WTC11 (cell line): ENCODE data around the gene FCSK. TPM values are rescaled to one million over a fixed set of nuclear protein-coding genes. Genes with fewer than 3 reads are reported as not detected.
A peak's percentile ranks its signal among the peaks of the same experiment; 100 is the strongest.

Source experiments
- ATAC-seq: fragments of 200-7000 bp; cut with Tn5 transposase; 2 replicates; pipeline ENCODE4 v1.10.0; 2021; ENCODE audit warnings: mild to moderate bottlenecking, moderate library complexity
- CTCF ChIA-PET: fragments of 300-600 bp; sonication (Branson Sonifier 250); formaldehyde crosslinking; loops from one replicate; lab custom pipeline; 2021; ENCODE audit warnings: antibody characterized with exemption; lab: Charles Lee
- POLR2A ChIA-PET: fragments of 350-600 bp; sonication (Branson Sonifier 250); formaldehyde crosslinking; loops from one replicate; lab custom pipeline; 2021; ENCODE audit warnings: antibody characterized with exemption; lab: Charles Lee
- DNase-seq: peaks from one replicate; pipeline ENCODE4 v3.0.0; 2021; ENCODE audit warnings: low spot score
- H3K27ac Mint-ChIP-seq: 2 replicates; pipeline ENCODE4 v1.8.0; 2021; ENCODE audit warnings: mixed read lengths
- H3K27me3 Mint-ChIP-seq: 2 replicates; pipeline ENCODE4 v1.8.0; 2021; ENCODE audit warnings: low read depth, mild to moderate bottlenecking, moderate library complexity, mixed read lengths
- H3K36me3 Mint-ChIP-seq: 2 replicates; pipeline ENCODE4 v1.8.0; 2021; ENCODE audit warnings: mixed read lengths
- H3K4me1 Mint-ChIP-seq: 2 replicates; pipeline ENCODE4 v1.8.0; 2022; ENCODE audit warnings: mixed read lengths
- H3K4me3 Mint-ChIP-seq: 2 replicates; pipeline ENCODE4 v1.8.0; 2021; ENCODE audit warnings: mild to moderate bottlenecking, moderate library complexity, mixed read lengths
- H3K9me3 Mint-ChIP-seq: 2 replicates; pipeline ENCODE4 v1.8.0; 2021; ENCODE audit warnings: mixed read lengths
- GTF2I ChIP-seq: fragments of 250-450 bp; sonication (Bioruptor Pico); conservative IDR thresholded peaks from 2 replicates; pipeline ENCODE4 v1.4.0; 2021; ENCODE audit warnings: mild to moderate bottlenecking
- JAZF1 ChIP-seq: fragments of 250-450 bp; sonication (Bioruptor Pico); IDR thresholded peaks from 2 replicates; pipeline ENCODE4 v1.9.0; 2021; ENCODE audit warnings: moderate library complexity, mild to moderate bottlenecking, inconsistent platforms
- NR1H2 ChIP-seq: sonication (generic); formaldehyde crosslinking; IDR thresholded peaks from 2 replicates; pipeline ENCODE4 v1.9.0; 2021; ENCODE audit warnings: mild to moderate bottlenecking, moderate library complexity, missing genetic modification reagents
- PRRX2 ChIP-seq: fragments of 250-450 bp; sonication (Bioruptor Pico); IDR thresholded peaks from 2 replicates; pipeline ENCODE4 v1.8.0; 2021; ENCODE audit warnings: mild to moderate bottlenecking
- RELA ChIP-seq: sonication (generic); formaldehyde crosslinking; IDR thresholded peaks from 2 replicates; pipeline ENCODE4 v1.8.1; 2022; ENCODE audit warnings: missing genetic modification reagents, mild to moderate bottlenecking, borderline replicate concordance
- SMAD4 ChIP-seq: sonication (generic); formaldehyde crosslinking; IDR thresholded peaks from 2 replicates; pipeline ENCODE4 v1.8.0; 2022; ENCODE audit warnings: mild to moderate bottlenecking, missing genetic modification reagents
- SP1 ChIP-seq: sonication (generic); formaldehyde crosslinking; conservative IDR thresholded peaks from 2 replicates; pipeline ENCODE4 v1.8.1; 2022; ENCODE audit warnings: missing genetic modification reagents
- TEAD1 ChIP-seq: sonication (generic); formaldehyde crosslinking; IDR thresholded peaks from 2 replicates; pipeline ENCODE4 v1.8.0; 2022; ENCODE audit warnings: mild to moderate bottlenecking, missing genetic modification reagents
- ZNF121 ChIP-seq: sonication (generic); formaldehyde crosslinking; IDR thresholded peaks from 2 replicates; pipeline ENCODE4 v1.8.0; 2023; ENCODE audit warnings: missing genetic modification reagents
- ZNF396 ChIP-seq: fragments of 250-450 bp; sonication (Bioruptor Pico); IDR thresholded peaks from 2 replicates; pipeline ENCODE4 v1.8.0; 2021; ENCODE audit warnings: mild to moderate bottlenecking, moderate library complexity, borderline replicate concordance
- total RNA-seq: library from RNA; stranded (reverse); gene quantifications from 3 replicates; pipeline ENCODE4 v1.2.3, GENCODE V29; 2021
- TF ChIP-seq, protein P1 (sequence below): sonication (generic); formaldehyde crosslinking; IDR thresholded peaks from 2 replicates; pipeline ENCODE4 v1.8.0; 2023; ENCODE audit warnings: mild to moderate bottlenecking, missing genetic modification reagents
- TF ChIP-seq, protein P2 (sequence below): sonication (generic); formaldehyde crosslinking; IDR thresholded peaks from 2 replicates; pipeline ENCODE4 v1.8.1; 2023; ENCODE audit warnings: mild to moderate bottlenecking, missing genetic modification reagents, borderline replicate concordance
- TF ChIP-seq, protein P3 (sequence below): sonication (generic); formaldehyde crosslinking; IDR thresholded peaks from 2 replicates; pipeline ENCODE4 v1.8.1; 2022; ENCODE audit warnings: mild to moderate bottlenecking, missing genetic modification reagents, moderate library complexity, borderline replicate concordance
- TF ChIP-seq, protein P4 (sequence below): fragments of 250-450 bp; sonication (Bioruptor Pico); conservative IDR thresholded peaks from 2 replicates; pipeline ENCODE4 v1.9.0; 2021; ENCODE audit warnings: mild to moderate bottlenecking
- TF ChIP-seq, protein P5 (sequence below): fragments of 250-450 bp; sonication (Bioruptor Pico); IDR thresholded peaks from 2 replicates; pipeline ENCODE4 v1.8.0; 2021; ENCODE audit warnings: mild to moderate bottlenecking
- TF ChIP-seq, protein P6 (sequence below): fragments of 250-450 bp; sonication (Bioruptor Pico); IDR thresholded peaks from 2 replicates; pipeline ENCODE4 v1.9.0; 2021; ENCODE audit warnings: mild to moderate bottlenecking
- TF ChIP-seq, protein P7 (sequence below): sonication (generic); formaldehyde crosslinking; IDR thresholded peaks from 2 replicates; pipeline ENCODE4 v1.8.1; 2022; ENCODE audit warnings: missing genetic modification reagents, borderline replicate concordance

The FCSK gene
- total RNA-seq, 1 experiment from 2014 or later, result 10.6 TPM

DNA sequence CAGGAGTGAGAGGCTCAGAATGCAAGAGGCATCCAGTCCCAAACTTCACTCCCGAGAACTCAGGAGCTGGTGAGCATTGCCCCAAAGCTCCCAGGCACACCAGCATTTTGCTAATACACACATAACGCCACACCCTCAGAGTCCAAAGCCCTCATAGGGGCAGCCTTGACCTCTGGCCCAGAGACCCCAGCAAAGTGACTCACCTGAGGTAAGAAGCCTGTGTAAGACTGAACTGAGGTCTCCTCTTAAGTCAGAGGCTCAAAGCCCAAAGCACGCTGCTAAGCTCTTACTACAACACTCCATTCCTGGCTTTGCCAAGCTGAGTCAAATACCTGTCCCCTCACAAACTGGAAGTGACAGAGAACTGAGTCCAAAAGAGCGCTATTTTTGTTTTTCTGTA lies 31.9 kb upstream of the FCSK start (continued):
- TF ChIP-seq, protein P1, sequence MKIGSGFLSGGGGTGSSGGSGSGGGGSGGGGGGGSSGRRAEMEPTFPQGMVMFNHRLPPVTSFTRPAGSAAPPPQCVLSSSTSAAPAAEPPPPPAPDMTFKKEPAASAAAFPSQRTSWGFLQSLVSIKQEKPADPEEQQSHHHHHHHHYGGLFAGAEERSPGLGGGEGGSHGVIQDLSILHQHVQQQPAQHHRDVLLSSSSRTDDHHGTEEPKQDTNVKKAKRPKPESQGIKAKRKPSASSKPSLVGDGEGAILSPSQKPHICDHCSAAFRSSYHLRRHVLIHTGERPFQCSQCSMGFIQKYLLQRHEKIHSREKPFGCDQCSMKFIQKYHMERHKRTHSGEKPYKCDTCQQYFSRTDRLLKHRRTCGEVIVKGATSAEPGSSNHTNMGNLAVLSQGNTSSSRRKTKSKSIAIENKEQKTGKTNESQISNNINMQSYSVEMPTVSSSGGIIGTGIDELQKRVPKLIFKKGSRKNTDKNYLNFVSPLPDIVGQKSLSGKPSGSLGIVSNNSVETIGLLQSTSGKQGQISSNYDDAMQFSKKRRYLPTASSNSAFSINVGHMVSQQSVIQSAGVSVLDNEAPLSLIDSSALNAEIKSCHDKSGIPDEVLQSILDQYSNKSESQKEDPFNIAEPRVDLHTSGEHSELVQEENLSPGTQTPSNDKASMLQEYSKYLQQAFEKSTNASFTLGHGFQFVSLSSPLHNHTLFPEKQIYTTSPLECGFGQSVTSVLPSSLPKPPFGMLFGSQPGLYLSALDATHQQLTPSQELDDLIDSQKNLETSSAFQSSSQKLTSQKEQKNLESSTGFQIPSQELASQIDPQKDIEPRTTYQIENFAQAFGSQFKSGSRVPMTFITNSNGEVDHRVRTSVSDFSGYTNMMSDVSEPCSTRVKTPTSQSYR, result no peak
- no peak for TF ChIP-seq RELA
- TF ChIP-seq TEAD1 (CRISPR knock-in tag), result no peak
- TF ChIP-seq ZNF121 (CRISPR knock-in tag), result no peak

DNA sequence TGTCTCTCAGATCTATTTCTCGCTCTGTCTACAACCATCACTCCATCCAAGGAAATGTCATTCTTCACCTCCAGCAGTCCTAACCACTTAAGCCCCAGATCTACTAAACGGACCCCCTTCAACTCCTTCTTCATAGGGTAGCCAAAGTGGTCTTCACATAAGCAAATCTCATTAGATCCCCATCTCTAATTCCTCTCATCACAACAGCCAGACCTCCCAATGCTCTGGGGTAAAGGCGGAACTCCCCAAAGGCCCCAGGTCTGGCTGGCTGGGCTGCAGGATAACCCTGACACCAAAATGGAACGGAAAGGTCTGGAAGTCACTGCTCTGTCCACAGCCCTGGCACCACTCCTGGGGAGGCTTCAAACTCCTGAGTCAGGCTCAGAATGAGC lies 26.6 kb upstream of the FCSK start:
- POLR2A ChIA-PET, result interaction anchor here (1.0 to 1.5 kb wide), 2 partner anchors 10 to 47 kb away, joined by 6 to 7 read pairs; partner anchors contain the start of gene ST3GAL2
- peak overlapping the region; percentile 92 for H3K27ac Mint-ChIP-seq
- H3K9me3 Mint-ChIP-seq, result no peaks in the 10 kb centered on the region
- no peak for ATAC-seq
- CTCF ChIA-PET, result interaction anchor here (0.9 to 1.0 kb wide), 4 partner anchors 10 to 44 kb away, joined by 3 to 7 read pairs (median 4); no protein-coding TSS in a partner anchor
- no peaks in the 10 kb centered on the region for H3K27me3 Mint-ChIP-seq
- DNase-seq, result no peak
- no peak for TF ChIP-seq SMAD4 (CRISPR knock-in tag)
- TF ChIP-seq SP1 (CRISPR knock-in tag), result no peak
- TF ChIP-seq, protein P2, sequence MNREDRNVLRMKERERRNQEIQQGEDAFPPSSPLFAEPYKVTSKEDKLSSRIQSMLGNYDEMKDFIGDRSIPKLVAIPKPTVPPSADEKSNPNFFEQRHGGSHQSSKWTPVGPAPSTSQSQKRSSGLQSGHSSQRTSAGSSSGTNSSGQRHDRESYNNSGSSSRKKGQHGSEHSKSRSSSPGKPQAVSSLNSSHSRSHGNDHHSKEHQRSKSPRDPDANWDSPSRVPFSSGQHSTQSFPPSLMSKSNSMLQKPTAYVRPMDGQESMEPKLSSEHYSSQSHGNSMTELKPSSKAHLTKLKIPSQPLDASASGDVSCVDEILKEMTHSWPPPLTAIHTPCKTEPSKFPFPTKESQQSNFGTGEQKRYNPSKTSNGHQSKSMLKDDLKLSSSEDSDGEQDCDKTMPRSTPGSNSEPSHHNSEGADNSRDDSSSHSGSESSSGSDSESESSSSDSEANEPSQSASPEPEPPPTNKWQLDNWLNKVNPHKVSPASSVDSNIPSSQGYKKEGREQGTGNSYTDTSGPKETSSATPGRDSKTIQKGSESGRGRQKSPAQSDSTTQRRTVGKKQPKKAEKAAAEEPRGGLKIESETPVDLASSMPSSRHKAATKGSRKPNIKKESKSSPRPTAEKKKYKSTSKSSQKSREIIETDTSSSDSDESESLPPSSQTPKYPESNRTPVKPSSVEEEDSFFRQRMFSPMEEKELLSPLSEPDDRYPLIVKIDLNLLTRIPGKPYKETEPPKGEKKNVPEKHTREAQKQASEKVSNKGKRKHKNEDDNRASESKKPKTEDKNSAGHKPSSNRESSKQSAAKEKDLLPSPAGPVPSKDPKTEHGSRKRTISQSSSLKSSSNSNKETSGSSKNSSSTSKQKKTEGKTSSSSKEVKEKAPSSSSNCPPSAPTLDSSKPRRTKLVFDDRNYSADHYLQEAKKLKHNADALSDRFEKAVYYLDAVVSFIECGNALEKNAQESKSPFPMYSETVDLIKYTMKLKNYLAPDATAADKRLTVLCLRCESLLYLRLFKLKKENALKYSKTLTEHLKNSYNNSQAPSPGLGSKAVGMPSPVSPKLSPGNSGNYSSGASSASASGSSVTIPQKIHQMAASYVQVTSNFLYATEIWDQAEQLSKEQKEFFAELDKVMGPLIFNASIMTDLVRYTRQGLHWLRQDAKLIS (CRISPR knock-in tag), result no peak
- TF ChIP-seq ZNF396 (CRISPR knock-in tag), result no peak
- TF ChIP-seq PRRX2 (CRISPR knock-in tag), result no peak
- no peak for TF ChIP-seq JAZF1
- TF ChIP-seq, protein P3, sequence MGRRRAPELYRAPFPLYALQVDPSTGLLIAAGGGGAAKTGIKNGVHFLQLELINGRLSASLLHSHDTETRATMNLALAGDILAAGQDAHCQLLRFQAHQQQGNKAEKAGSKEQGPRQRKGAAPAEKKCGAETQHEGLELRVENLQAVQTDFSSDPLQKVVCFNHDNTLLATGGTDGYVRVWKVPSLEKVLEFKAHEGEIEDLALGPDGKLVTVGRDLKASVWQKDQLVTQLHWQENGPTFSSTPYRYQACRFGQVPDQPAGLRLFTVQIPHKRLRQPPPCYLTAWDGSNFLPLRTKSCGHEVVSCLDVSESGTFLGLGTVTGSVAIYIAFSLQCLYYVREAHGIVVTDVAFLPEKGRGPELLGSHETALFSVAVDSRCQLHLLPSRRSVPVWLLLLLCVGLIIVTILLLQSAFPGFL (CRISPR knock-in tag), result no peak
- TF ChIP-seq, protein P4, sequence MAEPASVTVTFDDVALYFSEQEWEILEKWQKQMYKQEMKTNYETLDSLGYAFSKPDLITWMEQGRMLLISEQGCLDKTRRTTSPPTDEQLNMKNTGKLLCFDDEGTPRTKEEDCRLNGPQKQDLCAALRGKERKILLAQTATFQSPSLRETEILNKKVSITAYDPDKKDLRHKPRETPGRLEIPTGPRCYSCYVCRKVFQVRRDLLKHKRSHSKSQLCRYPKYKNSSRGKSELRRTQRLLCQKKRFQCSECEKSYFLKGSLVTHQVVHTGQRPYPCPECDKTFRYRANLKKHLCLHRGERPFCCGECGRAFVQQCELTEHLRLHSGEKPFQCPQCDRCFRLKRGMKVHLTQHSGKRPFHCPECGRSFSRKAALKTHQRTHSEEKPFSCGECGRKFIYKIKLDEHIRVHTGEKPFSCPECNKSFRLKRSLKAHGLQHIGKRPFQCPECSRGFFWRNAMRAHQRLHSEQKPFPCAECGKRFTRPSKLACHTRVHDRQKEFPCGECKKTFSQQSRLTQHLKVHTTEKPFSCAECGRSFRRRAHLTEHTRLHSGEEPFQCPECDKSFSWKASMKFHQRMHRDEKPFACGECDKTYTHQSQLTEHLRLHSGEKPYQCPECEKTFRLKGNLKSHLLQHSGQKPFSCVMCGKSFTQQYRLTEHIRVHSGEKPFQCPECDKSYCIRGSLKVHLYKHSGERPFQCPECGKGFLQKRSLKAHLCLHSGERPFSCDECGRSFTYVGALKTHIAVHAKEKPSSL, result no peak
- TF ChIP-seq, protein P5, sequence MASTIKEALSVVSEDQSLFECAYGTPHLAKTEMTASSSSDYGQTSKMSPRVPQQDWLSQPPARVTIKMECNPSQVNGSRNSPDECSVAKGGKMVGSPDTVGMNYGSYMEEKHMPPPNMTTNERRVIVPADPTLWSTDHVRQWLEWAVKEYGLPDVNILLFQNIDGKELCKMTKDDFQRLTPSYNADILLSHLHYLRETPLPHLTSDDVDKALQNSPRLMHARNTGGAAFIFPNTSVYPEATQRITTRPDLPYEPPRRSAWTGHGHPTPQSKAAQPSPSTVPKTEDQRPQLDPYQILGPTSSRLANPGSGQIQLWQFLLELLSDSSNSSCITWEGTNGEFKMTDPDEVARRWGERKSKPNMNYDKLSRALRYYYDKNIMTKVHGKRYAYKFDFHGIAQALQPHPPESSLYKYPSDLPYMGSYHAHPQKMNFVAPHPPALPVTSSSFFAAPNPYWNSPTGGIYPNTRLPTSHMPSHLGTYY (CRISPR knock-in tag), result no peak
- no peak for TF ChIP-seq ZNF121 (CRISPR knock-in tag)
- TF ChIP-seq, protein P6, sequence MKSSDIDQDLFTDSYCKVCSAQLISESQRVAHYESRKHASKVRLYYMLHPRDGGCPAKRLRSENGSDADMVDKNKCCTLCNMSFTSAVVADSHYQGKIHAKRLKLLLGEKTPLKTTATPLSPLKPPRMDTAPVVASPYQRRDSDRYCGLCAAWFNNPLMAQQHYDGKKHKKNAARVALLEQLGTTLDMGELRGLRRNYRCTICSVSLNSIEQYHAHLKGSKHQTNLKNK, result no peak
- no peak for TF ChIP-seq GTF2I (CRISPR knock-in tag)
- TF ChIP-seq, protein P7, sequence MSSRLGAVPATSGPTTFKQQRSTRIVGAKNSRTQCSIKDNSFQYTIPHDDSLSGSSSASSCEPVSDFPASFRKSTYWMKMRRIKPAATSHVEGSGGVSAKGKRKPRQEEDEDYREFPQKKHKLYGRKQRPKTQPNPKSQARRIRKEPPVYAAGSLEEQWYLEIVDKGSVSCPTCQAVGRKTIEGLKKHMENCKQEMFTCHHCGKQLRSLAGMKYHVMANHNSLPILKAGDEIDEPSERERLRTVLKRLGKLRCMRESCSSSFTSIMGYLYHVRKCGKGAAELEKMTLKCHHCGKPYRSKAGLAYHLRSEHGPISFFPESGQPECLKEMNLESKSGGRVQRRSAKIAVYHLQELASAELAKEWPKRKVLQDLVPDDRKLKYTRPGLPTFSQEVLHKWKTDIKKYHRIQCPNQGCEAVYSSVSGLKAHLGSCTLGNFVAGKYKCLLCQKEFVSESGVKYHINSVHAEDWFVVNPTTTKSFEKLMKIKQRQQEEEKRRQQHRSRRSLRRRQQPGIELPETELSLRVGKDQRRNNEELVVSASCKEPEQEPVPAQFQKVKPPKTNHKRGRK, result no peak
- no peak for TF ChIP-seq NR1H2 (CRISPR knock-in tag)
- peaks cover 13% of the 10 kb centered on the region; the same call in 1 of the 2 replicates for H3K36me3 Mint-ChIP-seq
- peaks cover 50% of the 10 kb centered on the region for H3K4me1 Mint-ChIP-seq
- H3K4me3 Mint-ChIP-seq, result peak overlapping the region; percentile 48
